ENCODE results near the gene MSL3. TPM values are rescaled to one million over a fixed set of nuclear protein-coding genes. Genes with fewer than 3 reads are reported as not detected.

Gene MSL3
- total RNA-seq, 2 donors from 2014 or later = 16.2 to 18.0 TPM

DNA sequence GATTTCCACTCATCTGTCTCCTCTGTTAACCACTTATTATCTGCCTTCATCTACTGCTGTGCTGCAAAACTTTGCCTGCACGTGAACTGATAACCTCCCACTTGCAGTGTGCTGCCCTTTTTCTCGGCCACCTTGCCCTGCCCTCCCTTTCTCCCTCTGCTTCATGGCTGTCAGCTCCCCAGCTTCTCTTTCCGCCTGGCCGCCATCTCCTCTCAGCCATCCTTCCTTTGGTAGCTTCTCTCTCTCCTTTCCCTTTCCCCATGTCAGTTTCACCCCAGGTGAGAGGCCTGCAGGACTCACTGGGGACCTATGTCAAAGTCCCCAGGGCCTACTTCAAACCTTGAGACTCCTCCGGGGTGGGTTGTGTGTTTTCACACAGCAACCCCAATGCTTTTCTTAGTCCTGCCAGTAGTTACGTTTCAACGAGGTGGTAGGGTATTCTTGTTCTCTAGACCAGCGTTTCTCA lies 6.6 kb downstream of the MSL3 start:
- Histone ChIP-seq H3K4me3 (ENCODE audit: low read length) (no peak overlapping the region), H3K9me3 (ENCODE audit: control insufficient read depth, low read length) (no peaks in the 10 kb centered on the region), H3K27ac (ENCODE audit: low read depth, low read length) (no peak overlapping the region), H3K9ac (ENCODE audit: extremely low read depth, low read length, poor library complexity, severe bottlenecking) (no peak overlapping the region), H3K4me1 (ENCODE audit: control insufficient read depth, insufficient read depth, low read length) (no peaks in the 10 kb centered on the region), H3K27me3 (ENCODE audit: control insufficient read depth, insufficient read depth, low read length, poor library complexity, severe bottlenecking) (no peaks in the 10 kb centered on the region), H3K36me3 (ENCODE audit: control insufficient read depth, insufficient read depth, low read length) (peaks cover 39% of the 10 kb centered on the region)
- TF ChIP-seq, protein P1, sequence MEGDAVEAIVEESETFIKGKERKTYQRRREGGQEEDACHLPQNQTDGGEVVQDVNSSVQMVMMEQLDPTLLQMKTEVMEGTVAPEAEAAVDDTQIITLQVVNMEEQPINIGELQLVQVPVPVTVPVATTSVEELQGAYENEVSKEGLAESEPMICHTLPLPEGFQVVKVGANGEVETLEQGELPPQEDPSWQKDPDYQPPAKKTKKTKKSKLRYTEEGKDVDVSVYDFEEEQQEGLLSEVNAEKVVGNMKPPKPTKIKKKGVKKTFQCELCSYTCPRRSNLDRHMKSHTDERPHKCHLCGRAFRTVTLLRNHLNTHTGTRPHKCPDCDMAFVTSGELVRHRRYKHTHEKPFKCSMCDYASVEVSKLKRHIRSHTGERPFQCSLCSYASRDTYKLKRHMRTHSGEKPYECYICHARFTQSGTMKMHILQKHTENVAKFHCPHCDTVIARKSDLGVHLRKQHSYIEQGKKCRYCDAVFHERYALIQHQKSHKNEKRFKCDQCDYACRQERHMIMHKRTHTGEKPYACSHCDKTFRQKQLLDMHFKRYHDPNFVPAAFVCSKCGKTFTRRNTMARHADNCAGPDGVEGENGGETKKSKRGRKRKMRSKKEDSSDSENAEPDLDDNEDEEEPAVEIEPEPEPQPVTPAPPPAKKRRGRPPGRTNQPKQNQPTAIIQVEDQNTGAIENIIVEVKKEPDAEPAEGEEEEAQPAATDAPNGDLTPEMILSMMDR (conservative IDR thresholded peaks at IDR 0.05) = no peak
- DNase-seq = no peak
- 94% methylated on average over 8 of the region's 8 CpGs; no CpG with 5 or more reads in 1 of the 2 experiments for WGBS, 2 experiments (ENCODE audit: insufficient coverage in 1 of 2, insufficient read length in 1 of 2)
- H3K4me3 Mint-ChIP-seq = no peak overlapping the region
- peaks cover 32% of the 10 kb centered on the region for H3K36me3 Mint-ChIP-seq (ENCODE audit: low read depth)
- H3K4me1 Mint-ChIP-seq = no peaks in the 10 kb centered on the region
- H3K9me3 Mint-ChIP-seq = peaks cover 42% of the 10 kb centered on the region
- no peak overlapping the region for H3K27ac Mint-ChIP-seq
- no peaks in the 10 kb centered on the region for H3K27me3 Mint-ChIP-seq (ENCODE audit: insufficient read depth)

DNA sequence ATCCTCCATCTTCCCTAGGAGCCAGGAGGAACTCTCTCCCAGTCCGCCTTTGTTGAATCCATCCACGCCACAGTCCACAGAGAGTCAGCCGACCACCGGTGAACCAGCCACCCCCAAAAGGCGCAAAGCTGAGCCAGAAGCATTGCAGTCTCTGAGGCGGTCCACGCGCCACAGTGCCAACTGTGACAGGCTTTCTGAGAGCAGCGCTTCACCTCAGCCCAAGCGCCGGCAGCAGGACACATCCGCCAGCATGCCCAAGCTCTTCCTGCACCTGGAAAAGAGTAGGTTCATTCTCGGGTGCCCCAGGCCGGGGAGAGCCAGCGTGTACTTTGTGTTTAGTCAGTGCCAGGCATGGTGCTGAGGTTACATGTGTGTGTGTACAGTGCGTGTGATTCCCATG lies 7.4 kb downstream of the MSL3 start:
- Histone ChIP-seq H3K36me3 (ENCODE audit: control insufficient read depth, insufficient read depth, low read length) (peaks cover 39% of the 10 kb centered on the region), H3K4me1 (ENCODE audit: control insufficient read depth, insufficient read depth, low read length) (no peaks in the 10 kb centered on the region), H3K4me3 (ENCODE audit: low read length) (no peak overlapping the region), H3K27ac (ENCODE audit: low read depth, low read length) (no peak overlapping the region), H3K9me3 (ENCODE audit: control insufficient read depth, low read length) (no peaks in the 10 kb centered on the region), H3K9ac (ENCODE audit: extremely low read depth, low read length, poor library complexity, severe bottlenecking) (no peak overlapping the region), H3K27me3 (ENCODE audit: control insufficient read depth, insufficient read depth, low read length, poor library complexity, severe bottlenecking) (no peaks in the 10 kb centered on the region)
- Mint-ChIP-seq H3K4me3 (no peak overlapping the region), H3K9me3 (peaks cover 45% of the 10 kb centered on the region), H3K36me3 (ENCODE audit: low read depth) (peaks cover 32% of the 10 kb centered on the region), H3K4me1 (no peaks in the 10 kb centered on the region), H3K27ac (no peak overlapping the region), H3K27me3 (ENCODE audit: insufficient read depth) (no peaks in the 10 kb centered on the region)
- no peak for DNase-seq
- TF ChIP-seq, protein P1 (conservative IDR thresholded peaks at IDR 0.05) = no peak
- 78 to 93% methylated on average over 3 to 16 of the region's 16 CpGs for WGBS, 2 experiments (ENCODE audit: insufficient coverage in 1 of 2, insufficient read length in 1 of 2)

DNA sequence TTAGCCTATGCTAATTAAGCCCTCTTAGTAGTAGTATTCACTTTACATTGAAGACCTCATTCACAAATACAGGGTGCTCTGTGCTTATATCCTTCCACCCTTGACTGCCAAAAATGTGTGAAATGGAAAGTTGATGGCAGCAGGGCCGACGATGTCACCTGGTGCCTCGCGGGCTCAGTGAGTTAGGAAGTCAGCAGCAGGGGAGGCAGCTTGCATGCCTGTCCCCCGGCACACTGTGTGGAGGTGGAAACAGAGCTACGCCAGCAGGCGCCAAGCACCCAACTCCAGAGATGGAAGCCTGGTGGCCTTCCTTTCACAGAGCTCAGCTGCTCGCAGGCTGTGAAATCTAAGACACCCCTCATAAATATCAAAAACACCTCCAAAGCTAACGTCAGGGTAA lies 8.4 kb downstream of the MSL3 start:
- Histone ChIP-seq H3K4me1 (ENCODE audit: control insufficient read depth, insufficient read depth, low read length) (no peaks in the 10 kb centered on the region), H3K9ac (ENCODE audit: extremely low read depth, low read length, poor library complexity, severe bottlenecking) (no peak overlapping the region), H3K9me3 (ENCODE audit: control insufficient read depth, low read length) (no peaks in the 10 kb centered on the region), H3K36me3 (ENCODE audit: control insufficient read depth, insufficient read depth, low read length) (peaks cover 32% of the 10 kb centered on the region), H3K27me3 (ENCODE audit: control insufficient read depth, insufficient read depth, low read length, poor library complexity, severe bottlenecking) (no peaks in the 10 kb centered on the region), H3K27ac (ENCODE audit: low read depth, low read length) (no peak overlapping the region), H3K4me3 (ENCODE audit: low read length) (no peak overlapping the region)
- H3K27ac Mint-ChIP-seq = no peak overlapping the region
- 71 to 86% methylated on average over 1 to 7 of the region's 9 CpGs for WGBS, 2 experiments (ENCODE audit: insufficient coverage in 1 of 2, insufficient read length in 1 of 2)
- TF ChIP-seq, protein P1 (conservative IDR thresholded peaks at IDR 0.05) = no peak
- no peak for DNase-seq
- peaks cover 25% of the 10 kb centered on the region for H3K36me3 Mint-ChIP-seq (ENCODE audit: low read depth)
- H3K4me1 Mint-ChIP-seq = no peaks in the 10 kb centered on the region
- peaks cover 42% of the 10 kb centered on the region for H3K9me3 Mint-ChIP-seq
- H3K4me3 Mint-ChIP-seq = no peak overlapping the region
- H3K27me3 Mint-ChIP-seq (ENCODE audit: insufficient read depth) = no peaks in the 10 kb centered on the region
